Measurements from ENCODE around the gene PKP1. TPM values are rescaled to one million over a fixed set of nuclear protein-coding genes. Genes with fewer than 3 reads are reported as not detected.

The PKP1 gene
- polyA plus RNA-seq, 4 donors = 0.06 to 0.67 (median 0.28) TPM

- DNase-seq (ENCODE audit: low read depth in 4 of 4, low spot score in 3 of 4) = no peak
These were observed 23.6 kb upstream of the PKP1 start for GRCh38 chr1:201259476-201260235.

GRCh38 chr1:201260236-201260590, 23.1 kb upstream of the PKP1 start:
- DNase-seq (ENCODE audit: low read depth in 4 of 4, low spot score in 3 of 4) = no peak

- DNase-seq (ENCODE audit: low read depth in 4 of 4, low spot score in 3 of 4) = no peak
These were observed 22.5 kb upstream of the PKP1 start for GRCh38 chr1:201260648-201261311.

GRCh38 chr1:201261771-201262547, 21.3 kb upstream of the PKP1 start:
- DNase-seq (ENCODE audit: low read depth in 4 of 4, low spot score in 3 of 4) = no peak

GRCh38 chr1:201262963-201263608, 20.2 kb upstream of the PKP1 start:
- DNase-seq (ENCODE audit: low read depth in 4 of 4, low spot score in 3 of 4) = no peak

GRCh38 chr1:201264072-201264471, 19.2 kb upstream of the PKP1 start:
- DNase-seq (ENCODE audit: low read depth in 4 of 4, low spot score in 3 of 4) = no peak

- DNase-seq (ENCODE audit: low read depth in 4 of 4, low spot score in 3 of 4) = no peak
These were observed 18.8 kb upstream of the PKP1 start for GRCh38 chr1:201264554-201264953.

GRCh38 chr1:201265756-201266155, 17.6 kb upstream of the PKP1 start:
- DNase-seq (ENCODE audit: low read depth in 4 of 4, low spot score in 3 of 4) = no peak

- DNase-seq (ENCODE audit: low read depth in 4 of 4, low spot score in 3 of 4) = no peak
These were observed 17.0 kb upstream of the PKP1 start for GRCh38 chr1:201266276-201266675.

- no peak for DNase-seq (ENCODE audit: low read depth in 4 of 4, low spot score in 3 of 4)
These were observed 16.5 kb upstream of the PKP1 start for GRCh38 chr1:201266774-201267173.

GRCh38 chr1:201267481-201268229, 15.7 kb upstream of the PKP1 start:
- no peak for DNase-seq (ENCODE audit: low read depth in 4 of 4, low spot score in 3 of 4)

GRCh38 chr1:201268604-201269151, 14.6 kb upstream of the PKP1 start:
- no peak for DNase-seq (ENCODE audit: low read depth in 4 of 4, low spot score in 3 of 4)

GRCh38 chr1:201269281-201269680, 14.0 kb upstream of the PKP1 start:
- no peak for DNase-seq (ENCODE audit: low read depth in 4 of 4, low spot score in 3 of 4)

- no peak for DNase-seq (ENCODE audit: low read depth in 4 of 4, low spot score in 3 of 4)
These were observed 13.4 kb upstream of the PKP1 start for GRCh38 chr1:201269900-201270410.

GRCh38 chr1:201270616-201271390, 12.5 kb upstream of the PKP1 start:
- no peak for DNase-seq (ENCODE audit: low read depth in 4 of 4, low spot score in 3 of 4)

GRCh38 chr1:201272799-201273198, 10.5 kb upstream of the PKP1 start:
- DNase-seq (ENCODE audit: low read depth in 4 of 4, low spot score in 3 of 4) = no peak

GRCh38 chr1:201274616-201275252, 8.6 kb upstream of the PKP1 start:
- DNase-seq (ENCODE audit: low read depth in 4 of 4, low spot score in 3 of 4) = no peak

GRCh38 chr1:201275253-201275666, 8.0 kb upstream of the PKP1 start:
- DNase-seq (ENCODE audit: low read depth in 4 of 4, low spot score in 3 of 4) = no peak

- no peak for DNase-seq (ENCODE audit: low read depth in 4 of 4, low spot score in 3 of 4)
These were observed 6.4 kb upstream of the PKP1 start for GRCh38 chr1:201276891-201277290.
